OCI-LY3 (cell line): ENCODE results near the gene TMEM163.

Source experiments
- EZH2phosphoT487 ChIP-seq: fragments of 200-600 bp; shearing (Covaris generic); IDR thresholded peaks from 2 replicates; pipeline ENCODE4 v1.6.1; 2018; ENCODE audit warnings: antibody characterized with exemption, mixed run types, low read depth
- TF ChIP-seq, protein P1 (sequence below): fragments of 200-600, 300-600 bp; sonication (generic); IDR thresholded peaks from 2 replicates; pipeline ENCODE4 v1.5.1; 2014; ENCODE audit warnings: antibody characterized with exemption, low read length, low read depth

DNA sequence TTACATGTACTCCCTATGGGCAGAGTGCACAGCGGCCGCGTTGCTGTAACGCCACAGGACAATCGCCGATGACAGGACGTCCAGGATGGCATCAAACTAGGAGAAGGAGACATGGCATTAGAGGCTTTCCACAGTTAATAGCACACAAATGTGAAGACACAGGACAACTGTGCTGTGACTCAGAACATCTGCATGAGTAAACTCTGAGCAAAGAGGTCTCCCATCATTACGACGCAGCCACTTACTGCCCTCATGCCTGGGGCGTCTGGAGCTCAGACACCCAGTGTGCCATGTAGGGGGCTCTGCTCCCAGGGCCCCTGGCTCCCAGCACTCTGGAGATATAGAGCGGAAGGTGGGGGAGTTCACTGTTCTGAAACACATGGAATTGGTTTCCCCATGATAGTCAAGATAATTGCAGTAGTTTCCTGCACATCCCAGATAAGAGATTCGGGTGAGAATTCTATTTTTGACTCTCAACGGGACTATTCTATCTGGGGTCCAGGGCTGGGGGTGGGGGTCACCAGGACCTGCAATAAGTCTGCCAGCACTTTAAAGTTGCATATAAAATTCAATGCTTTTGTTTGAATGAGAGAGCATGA lies 168.1 kb downstream of the TMEM163 start:
- TF ChIP-seq, protein P1, sequence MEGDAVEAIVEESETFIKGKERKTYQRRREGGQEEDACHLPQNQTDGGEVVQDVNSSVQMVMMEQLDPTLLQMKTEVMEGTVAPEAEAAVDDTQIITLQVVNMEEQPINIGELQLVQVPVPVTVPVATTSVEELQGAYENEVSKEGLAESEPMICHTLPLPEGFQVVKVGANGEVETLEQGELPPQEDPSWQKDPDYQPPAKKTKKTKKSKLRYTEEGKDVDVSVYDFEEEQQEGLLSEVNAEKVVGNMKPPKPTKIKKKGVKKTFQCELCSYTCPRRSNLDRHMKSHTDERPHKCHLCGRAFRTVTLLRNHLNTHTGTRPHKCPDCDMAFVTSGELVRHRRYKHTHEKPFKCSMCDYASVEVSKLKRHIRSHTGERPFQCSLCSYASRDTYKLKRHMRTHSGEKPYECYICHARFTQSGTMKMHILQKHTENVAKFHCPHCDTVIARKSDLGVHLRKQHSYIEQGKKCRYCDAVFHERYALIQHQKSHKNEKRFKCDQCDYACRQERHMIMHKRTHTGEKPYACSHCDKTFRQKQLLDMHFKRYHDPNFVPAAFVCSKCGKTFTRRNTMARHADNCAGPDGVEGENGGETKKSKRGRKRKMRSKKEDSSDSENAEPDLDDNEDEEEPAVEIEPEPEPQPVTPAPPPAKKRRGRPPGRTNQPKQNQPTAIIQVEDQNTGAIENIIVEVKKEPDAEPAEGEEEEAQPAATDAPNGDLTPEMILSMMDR, result no peak
- TF ChIP-seq EZH2phosphoT487, result no peak
